Measurements from ENCODE around the gene TMOD2.
A peak's percentile ranks its signal among the peaks of the same experiment; 100 is the strongest.
"Not testable (repeated sequence)": the region's sequence is repeated elsewhere in the genome, so short reads cannot be mapped to it uniquely, and the experiment has no call there.

Gene TMOD2

DNA sequence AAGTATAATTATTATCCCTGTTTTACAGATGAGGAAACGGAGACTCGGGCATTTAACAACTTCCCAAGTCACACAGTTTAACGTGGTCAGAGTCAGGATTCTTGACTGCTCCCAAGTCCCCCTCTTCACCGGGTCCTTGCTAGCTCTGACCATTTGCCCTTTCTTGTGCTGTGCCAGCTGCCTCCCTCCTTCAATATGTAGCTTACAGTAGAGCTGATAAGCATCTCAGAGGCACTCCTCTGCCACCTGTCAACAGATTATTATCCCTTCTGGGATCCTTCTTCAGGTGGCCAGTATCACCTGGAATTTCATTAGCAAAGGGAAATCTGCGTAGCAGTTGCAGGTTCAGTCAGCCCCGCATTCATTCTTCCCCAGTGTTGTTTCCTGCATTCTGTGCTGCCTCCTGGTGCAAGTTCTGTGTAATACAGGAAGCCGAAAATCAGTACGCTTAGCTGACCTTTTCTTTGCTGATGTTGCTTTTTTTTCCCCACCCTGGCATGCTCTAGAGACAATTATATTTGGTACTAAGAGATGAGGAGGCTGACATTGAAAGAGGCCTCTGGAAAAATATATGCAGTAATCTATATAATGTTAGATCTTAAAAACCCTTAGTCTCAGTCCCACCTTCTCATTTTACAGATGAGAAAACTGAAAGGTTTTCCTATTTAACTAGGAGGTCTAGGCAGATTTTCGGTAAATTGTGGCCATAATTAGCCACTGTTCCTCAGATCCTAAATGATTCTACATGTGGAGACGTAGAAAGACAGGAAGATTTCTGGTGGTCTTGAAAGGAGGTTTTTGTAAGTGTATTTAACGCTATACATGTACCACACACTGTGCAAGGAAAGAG lies 24.8 kb downstream of the TMOD2 start:
- peak; percentile 53 for DNase-seq

DNA sequence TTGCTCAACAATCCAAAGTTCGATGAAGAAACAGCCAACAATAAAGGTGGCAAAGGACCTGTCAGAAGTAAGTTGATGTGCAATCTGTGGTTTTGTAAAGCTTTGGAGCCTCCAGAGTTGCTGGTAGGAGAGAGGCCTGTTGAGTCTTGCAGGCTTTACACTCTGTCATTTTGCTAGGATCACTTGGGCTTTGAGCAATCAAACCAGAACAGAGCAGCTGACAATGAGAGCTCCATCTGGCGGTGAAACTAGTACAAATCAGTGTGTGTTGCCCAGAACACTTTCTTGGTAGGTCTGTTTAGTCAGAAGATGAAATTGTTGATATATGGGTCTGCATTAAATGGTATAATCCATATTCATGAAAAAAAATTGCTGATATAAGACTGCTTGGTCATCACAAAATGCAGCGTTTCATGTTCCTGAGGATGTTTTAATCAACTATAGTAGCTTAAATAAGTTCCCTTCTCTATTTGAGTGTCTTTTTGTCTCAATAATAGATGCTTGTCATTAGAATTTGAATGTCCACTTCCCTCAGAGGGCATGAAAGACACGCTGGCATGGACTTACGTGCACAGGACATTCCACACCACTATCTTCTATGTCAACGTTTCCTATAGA lies 25.7 kb downstream of the TMOD2 start:
- DNase-seq = peak; percentile 66

DNA sequence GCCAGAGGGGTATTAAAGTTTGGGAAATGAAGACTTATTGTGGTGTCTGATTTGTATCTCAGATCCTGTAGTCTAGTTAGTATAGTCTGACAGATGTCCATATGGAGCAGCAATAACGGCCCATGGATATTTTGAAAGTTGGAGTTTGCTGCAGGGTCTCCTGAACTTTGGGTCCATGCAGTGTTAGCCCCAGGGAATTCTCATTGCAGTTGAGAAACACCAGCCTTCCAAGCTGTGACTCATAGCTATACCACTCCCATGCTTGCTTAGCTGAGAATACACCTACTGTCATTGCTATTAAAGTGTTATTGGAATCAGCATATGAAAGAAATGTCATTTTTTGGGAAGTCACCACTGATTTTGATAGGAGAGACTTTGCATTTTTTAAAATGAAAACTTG lies 29.2 kb downstream of the TMOD2 start:
- DNase-seq = no peak

DNA sequence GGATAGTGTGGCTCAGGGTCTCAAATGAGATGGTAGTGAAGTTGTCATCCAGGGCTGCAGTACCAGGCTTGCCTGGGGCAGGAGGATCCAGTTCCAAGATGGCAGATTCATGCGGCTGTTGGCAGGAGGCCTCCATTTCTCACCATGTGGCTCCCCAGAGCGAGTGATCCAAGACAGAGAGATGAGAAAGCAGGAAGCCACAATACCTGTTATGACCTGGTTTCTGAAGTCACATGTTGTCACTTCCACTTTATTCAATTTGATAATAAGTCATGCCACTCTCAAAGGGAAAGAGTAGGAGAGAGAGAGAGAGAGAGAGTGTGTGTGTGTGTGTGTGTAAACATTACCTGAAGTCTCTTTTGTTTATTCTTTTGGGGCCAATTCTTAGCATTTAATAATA lies 30.1 kb downstream of the TMOD2 start:
- no peak for DNase-seq

DNA sequence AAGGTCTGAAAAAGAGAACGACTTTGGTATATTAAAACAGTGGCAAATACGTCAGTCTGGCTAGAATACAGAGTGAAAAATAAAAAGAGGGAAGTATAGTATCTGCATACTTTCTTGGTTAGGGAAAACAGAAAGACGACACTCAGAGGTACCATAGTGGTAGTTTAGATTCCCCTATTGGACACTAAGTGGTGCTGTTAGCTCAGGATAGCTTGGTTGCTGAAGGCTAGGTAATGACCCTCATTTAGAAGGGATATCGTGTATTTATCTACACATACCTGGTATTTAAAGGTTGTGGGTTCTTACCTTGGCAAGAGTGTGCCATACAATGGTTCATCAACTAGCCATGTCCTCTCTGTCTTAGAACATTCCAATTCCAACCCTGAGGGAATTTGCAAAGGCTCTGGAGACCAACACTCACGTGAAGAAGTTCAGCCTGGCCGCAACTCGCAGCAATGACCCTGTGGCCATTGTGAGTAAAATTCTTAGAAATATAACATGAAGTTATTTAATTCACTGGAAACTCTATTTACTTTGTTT lies 31.0 kb downstream of the TMOD2 start:
- no peak for DNase-seq

DNA sequence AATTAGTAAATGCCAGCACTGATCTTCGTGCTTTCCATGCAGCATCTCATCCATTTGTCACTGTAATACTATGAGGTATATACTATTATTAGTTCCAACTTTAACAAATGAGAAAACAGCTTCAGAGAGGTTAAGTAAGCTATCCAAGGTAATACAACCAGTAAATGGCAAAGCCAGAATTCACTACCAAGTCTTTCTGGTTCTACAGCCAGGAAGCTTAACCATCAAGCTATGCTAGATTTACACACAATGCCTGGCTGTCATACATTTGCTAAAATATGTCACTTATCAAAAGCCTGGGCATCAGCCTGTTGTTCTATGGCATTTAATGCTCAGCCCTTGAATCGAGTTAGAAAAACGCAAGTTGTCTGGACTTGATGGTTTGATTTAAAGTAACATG lies 32.6 kb downstream of the TMOD2 start:
- no peak for DNase-seq

DNA sequence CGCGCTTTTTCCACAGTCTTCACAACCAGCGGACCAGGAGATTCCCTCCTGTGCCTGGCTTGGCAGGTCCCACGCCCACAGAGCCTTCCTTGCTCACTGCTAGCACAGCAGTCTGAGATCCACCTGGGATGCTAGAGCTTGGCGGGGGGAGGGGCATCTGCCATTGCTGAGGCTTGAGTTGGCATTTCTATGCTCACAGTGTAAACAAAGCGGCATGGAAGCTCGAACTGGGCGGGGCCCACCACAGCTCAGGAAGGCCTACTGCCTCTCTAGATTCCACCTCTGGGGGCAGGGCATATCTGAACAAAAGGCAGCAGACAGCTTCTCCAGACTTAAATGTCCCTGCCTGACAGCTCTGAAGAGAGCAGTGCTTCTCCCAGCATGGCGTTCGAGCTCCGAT lies 35.7 kb downstream of the TMOD2 start:
- not testable (repeated sequence) for DNase-seq

DNA sequence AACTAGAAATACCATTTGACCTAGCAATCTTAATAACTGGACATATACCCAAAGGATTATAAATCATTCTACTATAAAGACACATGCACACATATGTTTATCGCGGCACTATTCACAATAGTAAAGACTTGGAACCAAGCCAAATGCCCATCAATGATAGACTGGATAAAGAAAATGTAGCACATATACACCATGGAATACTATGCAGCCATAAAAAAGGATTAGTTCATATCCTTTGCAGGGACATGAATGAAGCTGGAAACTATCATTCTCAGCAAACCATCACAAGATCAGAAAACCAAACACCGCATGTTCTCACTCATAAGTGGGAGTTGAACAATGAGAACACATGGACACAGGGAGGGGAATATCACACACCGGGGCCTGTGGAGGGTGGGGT lies 41.1 kb downstream of the TMOD2 start:
- DNase-seq = not testable (repeated sequence)

DNA sequence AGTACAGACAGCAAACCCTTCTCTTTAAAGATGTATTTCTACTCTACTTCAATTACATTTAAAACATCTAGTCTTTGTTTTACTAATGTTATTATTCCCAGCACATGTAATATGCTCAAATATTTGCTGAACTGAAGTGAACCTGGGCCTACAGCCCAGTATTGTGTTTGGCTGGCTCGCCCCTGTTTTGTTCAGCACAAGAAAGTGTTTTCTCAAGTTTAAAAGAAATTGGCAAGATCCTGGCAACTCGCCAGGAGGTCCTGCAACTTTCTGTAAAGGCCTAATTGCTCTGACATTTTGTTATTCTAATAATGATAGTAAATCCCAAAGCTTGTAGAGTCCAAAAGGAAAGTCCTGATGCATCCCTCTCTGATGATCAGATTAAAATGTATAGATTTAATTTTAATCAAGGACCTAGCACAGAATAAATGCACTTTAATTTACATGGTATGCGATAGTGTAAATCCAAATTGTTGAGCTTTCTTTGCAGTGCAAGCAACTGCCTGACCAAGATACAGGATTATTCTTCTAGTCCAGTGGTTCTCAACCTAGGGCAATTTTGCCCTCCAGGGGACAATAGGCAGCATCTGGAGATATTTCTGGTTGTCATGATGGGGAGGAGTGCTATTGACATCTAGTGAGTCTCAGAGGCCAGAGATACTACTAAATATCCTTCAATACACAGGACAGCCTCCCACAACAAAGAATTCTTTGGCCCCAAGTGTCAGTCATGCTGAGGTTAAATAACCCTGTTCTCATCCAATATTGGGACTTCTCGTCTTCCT lies 42.3 kb downstream of the TMOD2 start:
- DNase-seq = no peak

DNA sequence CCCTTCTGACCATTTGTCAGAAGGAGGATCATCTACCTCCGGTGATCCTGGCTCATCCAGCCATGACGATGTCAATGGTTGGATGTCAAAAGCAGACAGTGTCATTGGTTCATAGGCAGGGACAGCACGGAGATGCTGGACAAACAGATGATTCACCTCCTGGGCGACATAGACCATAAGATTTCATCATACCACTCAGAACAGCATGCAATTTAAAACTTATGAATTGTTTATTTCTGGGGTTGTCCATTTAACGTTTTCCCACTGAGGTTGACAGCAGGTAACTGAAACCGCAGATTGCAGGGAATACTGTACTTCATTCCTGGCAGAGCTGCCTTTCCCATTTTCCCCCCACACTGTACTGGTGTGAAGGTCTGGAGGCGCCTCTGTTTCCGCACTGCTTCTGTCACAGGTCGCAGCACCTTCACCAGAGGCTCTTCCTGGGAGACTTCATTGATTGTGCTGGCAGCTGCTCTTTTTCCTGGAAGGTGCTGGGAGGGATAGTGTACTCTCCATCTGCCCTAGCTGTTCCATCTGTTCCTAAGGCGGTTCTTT lies 45.5 kb downstream of the TMOD2 start:
- DNase-seq = no peak

DNA sequence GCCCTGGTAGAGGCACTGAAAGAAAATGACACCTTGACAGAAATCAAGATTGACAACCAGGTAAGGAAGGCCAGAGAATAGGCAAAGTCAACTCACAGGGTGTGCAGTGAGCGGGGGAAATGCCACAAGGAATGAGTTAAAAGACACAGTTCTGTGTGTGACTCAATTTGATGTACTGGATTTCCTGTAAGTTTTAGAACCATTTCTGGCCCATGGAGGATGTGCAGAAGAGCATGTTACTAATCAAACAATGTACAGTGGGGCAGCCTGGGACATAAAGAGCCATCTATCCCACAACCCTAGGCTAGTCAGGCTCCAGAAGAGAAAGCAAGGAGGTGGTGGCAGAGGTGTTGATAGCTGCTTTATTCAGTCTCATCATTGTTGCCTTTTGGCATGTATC lies 46.9 kb downstream of the TMOD2 start:
- DNase-seq = no peak

DNA sequence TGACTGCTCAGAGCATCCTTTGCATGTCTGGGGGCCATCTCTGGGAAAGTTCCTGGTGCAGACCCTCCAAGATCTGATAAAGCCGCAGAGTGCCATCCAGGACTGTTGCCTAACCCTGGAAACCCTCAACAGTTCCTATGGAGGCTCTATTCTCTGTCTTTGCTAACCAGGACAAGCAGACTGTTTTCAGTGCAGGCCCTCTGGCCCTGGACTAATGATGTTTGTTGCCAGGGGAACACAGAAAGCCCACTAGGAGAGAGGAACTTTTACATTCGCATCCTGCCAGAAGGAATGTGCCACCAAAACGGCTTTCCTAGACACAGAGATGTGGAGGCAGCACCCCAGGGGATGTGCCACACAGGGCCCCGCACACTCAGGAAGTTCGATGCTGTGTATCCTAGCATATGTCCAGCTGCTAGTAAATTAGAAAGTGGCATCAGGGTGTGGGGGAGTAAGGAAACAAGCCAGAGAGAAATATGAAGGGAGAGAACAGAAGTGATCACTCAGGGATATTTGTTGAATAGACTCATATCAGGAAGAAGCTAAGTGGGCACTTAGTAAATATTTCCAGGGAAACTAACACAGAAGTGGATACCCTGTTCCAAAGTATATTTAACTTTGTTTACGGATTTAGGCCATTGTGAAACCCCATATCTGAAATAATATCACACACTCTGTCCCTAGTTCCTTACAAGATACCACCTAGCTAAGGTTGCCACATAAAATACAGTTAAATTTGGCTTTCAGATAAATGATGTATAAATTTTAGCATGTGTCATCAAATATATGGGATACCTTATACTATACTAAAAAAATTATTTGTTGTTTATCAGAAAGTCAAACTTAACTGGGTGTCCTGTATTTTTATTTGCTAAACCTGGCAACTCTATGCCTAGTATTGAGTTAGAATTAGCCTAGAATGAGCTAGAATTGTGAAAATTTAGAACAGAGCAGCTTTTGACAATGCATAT lies 48.2 kb downstream of the TMOD2 start:
- DNase-seq = no peak

DNA sequence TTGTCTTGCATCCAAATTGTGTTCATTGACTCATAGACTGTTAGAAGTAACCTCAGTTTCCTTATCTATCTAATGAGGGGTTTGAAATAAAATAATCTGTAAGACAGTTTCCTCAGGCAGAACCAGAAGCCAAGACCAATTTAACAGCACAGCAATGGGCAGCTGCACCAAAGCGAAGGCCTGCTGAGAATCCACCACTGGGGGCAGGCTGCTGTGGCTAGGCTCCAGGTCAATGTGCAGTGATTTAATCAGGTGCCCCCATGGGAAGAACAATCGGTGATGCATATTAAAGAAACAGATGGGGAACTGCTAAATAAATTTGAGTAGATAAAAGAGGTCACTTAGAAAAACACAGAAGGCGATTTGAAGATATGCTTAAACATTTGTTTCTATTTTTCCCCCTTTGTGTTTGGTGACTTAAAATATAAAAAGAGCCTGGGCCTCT lies 50.0 kb downstream of the TMOD2 start:
- DNase-seq = no peak

DNA sequence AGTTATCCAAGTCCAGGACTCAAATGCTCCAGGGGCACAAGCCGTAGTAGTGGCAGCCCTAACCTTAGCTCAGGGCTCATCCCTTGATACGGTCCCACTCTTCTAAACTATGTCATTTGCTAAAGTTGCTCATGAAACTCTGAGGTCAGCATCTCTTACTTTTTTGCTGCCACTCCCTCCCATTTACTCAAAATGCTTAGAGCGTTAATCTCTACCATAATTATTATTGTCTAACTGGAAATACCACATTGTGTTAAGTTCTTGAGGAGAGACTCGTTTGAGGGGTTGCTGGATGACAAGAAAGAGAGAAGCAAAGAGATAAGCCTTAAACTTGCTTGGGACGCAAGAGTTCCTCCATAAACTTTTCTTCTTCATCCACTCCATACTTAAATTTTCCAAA lies 51.2 kb downstream of the TMOD2 start:
- no peak for DNase-seq

DNA sequence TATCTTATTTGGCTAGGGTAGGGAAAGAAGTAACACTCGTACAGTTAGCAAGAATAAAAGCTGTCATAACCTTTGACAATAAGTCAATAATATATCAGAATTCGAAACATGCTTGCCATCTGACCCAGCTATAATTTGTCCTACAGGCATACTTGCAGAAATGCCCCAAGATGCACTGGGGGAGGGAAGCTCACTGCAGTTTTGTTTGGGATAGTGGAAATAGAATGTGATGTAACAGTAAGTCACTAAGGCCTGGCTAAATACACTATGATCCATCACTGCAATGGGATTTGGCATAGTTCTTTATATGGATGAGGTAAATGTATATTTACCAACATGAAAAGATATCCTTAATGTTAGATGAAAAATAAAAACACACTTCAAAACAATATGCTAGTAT lies 52.6 kb downstream of the TMOD2 start:
- no peak for DNase-seq

DNA sequence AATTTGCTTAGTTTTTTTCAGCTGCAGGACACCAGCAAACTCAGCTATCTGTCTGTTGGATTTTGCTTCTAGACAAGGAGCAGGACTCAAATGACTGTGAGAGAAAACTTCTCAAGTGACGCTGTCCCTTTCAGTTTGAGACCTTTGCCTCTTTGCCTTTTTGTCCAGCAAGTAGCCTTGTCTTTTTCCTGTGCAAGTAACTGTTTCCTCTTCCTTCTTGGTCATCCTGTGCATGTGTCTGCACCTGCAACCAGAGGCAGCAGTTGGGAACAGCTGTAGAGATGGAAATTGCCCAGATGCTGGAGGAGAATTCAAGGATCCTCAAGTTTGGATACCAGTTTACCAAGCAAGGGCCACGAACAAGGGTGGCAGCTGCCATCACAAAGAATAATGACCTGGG lies 54.7 kb downstream of the TMOD2 start:
- DNase-seq = no peak

DNA sequence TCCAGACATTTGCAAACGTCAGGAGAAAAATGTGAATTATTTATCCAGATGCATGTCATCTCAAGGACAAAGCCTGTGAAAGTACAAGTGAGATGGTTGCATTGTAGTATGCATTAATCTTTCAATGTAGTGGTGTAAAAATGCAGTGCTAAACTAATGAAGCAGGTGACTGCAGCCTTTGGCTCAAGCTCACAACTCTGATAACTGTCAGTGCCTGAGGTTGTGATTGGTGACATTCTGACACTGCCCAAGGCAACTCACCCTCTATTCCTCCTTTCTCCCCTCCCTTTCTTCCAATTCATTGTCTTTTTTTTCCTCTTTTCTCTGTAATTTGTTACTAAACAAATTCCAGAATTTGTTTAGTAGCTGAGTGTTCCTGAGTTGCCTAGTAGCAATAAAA lies 58.1 kb downstream of the TMOD2 start:
- no peak for DNase-seq

DNA sequence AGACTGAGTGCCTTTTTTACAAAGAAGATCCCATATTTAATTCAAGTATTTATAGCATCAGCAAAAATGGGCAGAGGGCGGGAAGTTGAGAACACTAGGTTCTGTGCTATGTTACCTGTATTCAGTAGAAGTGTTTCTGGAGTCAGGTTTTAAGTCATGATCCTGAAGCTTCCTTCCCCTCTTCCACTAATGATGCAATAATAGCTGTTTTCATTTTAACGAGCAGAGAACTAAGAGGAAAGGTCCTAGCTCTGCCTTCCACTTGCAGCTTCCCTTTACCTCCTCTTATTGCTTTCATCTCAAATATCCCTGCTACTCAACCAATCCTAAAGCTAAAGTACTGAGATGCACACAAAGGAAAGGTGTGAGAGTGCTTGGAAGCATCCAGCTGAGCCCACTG lies 61.2 kb downstream of the TMOD2 start:
- DNase-seq = no peak

DNA sequence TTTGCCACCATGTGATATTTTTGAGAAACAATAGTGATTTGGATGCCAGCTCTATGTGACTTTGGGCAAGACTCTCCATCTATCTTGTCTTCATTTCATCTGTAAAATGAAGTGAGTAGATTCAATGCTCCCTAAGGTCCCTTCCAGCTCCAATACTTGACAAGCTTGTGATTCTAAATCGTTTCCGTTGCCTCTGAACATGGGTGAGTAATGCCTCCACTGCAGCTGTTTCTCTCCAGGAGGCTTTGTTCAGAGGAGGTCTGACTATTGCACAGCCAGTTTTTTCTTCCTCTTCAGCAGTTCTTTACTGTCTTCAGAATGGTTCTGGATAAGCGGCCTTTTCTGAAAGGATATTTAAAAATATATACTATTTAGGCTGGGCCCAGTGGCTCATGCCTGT lies 63.2 kb downstream of the TMOD2 start:
- no peak for DNase-seq

DNA sequence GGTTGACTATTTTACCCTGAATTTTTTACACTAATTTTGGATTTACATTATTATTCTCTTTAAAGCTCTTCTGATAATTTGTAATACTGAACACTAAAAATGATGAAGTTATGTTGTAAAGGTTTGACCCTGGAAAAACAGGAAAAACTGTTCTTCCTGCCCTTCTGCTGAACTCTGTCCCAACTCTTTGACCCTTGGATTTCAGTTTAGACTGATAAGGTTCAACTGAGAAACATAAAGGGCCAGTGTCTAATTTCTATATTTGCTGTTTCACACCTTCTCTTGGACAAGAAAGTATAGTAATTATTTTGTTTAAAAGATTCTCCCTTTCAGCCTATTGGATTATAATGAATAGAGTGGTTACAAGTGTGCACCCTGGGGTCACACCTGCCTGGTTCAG lies 65.2 kb downstream of the TMOD2 start:
- DNase-seq = no peak

DNA sequence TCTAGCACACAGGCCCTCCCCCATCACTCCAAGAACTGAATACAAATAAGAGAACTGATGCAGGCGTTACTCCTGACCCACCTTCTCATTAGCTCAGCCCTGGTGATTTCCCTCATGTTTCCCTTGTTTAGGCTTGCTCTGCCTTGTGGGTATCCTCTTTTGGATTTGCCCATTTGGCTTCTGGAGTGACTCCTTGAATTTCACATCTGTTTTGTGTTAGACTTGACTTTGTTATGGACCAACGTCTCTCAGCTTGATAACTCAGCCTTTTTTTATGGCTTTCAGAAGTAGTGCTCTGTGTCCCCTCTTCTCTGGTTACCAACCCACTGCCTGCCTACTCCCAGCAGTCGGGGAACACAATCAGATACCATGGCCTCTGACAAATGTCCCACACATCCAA lies 66.8 kb downstream of the TMOD2 start:
- no peak for DNase-seq

DNA sequence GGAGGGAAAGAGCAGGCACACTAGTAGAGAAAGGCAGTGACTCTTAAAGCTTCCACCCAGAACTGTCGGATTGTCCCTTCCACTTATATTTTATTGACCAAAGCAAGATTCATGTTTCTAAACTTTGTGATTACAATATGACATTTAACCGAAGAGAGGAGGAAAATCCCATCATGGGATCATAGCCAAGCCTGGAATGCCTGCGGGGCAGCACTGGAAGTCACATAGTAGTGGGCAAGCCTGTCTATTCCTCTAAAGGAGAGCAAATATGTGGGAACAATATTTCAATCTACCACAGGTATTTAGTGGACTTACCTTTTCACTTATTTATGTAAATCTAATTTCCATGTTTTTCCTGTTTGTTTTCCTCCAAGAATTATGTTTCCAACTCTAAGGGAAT lies 74.3 kb downstream of the TMOD2 start:
- DNase-seq = no peak
